ENCODE results near the gene EXD3.

EXD3 gene

DNA sequence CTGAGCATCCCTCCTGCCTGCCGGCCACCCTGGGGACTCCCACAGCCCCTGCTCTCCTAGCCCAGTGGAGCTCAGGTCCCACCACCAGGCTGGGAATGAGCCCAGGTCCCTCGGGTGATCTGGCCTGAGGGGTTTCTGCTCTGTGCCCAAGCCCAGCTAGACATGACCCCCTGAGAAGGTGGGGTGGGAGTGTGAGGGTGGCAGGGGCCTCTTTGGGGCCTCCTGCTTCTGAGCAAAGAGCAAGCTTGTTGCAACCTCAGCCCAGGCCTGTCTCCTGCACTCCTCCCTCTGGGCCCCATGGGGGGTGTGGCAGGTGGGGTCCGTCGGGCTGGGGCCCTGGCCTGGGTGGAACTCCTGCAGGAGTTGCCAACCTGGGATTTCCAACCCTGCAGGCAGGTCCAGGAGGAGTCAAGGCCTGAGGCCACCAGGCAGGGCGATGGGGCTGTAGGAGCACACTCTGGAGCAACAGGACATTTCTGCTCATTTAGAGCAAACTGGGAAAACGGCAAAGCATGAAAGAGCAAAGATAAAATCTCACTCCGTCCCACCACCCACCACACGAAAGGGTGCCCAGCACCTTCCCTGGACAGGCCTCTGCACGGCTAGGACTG lies 109.5 kb downstream of the EXD3 start:
- H3K36me3 ChIP-seq (ENCODE audit: insufficient read depth, low read length) = no peaks in the 10 kb centered on the region
- H3K9me3 ChIP-seq (replicated peaks; ENCODE audit: low read length) = no peaks in the 10 kb centered on the region
- H3K4me2 ChIP-seq (ENCODE audit: low read length) = no peak overlapping the region
- peaks cover 4% of the 10 kb centered on the region for H3K4me1 ChIP-seq (ENCODE audit: control insufficient read depth, insufficient read depth, low read length)
- no peaks in the 10 kb centered on the region for H3K27me3 ChIP-seq (ENCODE audit: control insufficient read depth, insufficient read depth, low read length)
- no peak overlapping the region for H3K4me3 ChIP-seq (ENCODE audit: low read length)
- no peak overlapping the region for H3K9ac ChIP-seq (ENCODE audit: low read depth, low read length)

GRCh38 chr9:137312852-137313325 lies 110.1 kb downstream of the EXD3 start:
- H3K27me3 ChIP-seq (ENCODE audit: control insufficient read depth, insufficient read depth, low read length) = no peaks in the 10 kb centered on the region
- H3K36me3 ChIP-seq (ENCODE audit: insufficient read depth, low read length) = no peaks in the 10 kb centered on the region
- H3K4me1 ChIP-seq (ENCODE audit: control insufficient read depth, insufficient read depth, low read length) = peaks cover 4% of the 10 kb centered on the region
- no peaks in the 10 kb centered on the region for H3K9me3 ChIP-seq (replicated peaks; ENCODE audit: low read length)
- no peak overlapping the region for H3K9ac ChIP-seq (ENCODE audit: low read depth, low read length)
- no peak overlapping the region for H3K4me2 ChIP-seq (ENCODE audit: low read length)
- H3K4me3 ChIP-seq (ENCODE audit: low read length) = no peak overlapping the region

DNA sequence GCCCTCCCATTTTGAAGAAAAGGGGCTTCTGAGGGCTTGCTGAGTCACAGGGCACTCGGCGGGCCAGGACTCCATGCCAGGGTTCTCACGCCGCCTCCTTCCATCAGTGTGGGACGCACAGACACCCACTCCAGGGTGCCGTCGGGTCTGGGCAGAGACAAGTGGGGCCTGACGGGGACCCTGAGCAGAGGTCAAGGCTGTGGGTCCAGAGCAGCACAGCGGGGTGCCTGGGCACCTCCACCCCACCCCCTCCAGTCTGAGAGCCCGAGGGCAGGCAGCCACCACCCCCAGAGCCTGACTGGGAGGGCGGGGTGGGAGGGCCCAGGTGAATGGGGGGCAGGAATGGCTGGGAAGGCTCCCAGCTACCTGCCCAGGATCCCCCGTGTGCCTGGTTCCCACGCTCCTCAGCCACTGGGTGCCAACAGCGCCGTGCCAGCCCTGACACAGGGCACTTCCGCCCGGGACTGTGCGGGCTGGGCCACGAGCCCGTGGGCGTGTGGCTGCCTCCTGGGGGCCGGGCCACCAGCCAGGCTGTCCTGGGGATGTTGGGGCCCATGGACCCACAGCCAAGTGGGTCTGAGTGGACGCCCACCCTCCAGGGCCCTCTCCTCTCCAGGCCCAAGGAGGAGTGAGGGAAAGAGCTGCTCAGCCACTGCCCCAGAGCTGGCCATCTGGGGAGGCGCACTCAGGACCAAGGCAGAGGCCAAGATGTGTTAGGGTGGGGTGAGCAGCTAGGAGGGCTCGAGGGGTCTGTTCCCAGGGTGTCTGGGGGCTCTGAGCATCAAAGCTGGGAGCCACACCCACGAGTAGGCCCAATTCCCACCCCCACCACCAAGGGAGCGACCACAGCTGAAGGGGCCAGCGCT lies 110.7 kb downstream of the EXD3 start:
- peaks cover under 1% of the 10 kb centered on the region for H3K27me3 ChIP-seq (ENCODE audit: control insufficient read depth, insufficient read depth, low read length)
- H3K4me2 ChIP-seq (ENCODE audit: low read length) = no peak overlapping the region
- no peak overlapping the region for H3K4me3 ChIP-seq (ENCODE audit: low read length)
- no peaks in the 10 kb centered on the region for H3K9me3 ChIP-seq (replicated peaks; ENCODE audit: low read length)
- H3K9ac ChIP-seq (ENCODE audit: low read depth, low read length) = no peak overlapping the region
- peaks cover 4% of the 10 kb centered on the region for H3K4me1 ChIP-seq (ENCODE audit: control insufficient read depth, insufficient read depth, low read length)
- no peaks in the 10 kb centered on the region for H3K36me3 ChIP-seq (ENCODE audit: insufficient read depth, low read length)

DNA sequence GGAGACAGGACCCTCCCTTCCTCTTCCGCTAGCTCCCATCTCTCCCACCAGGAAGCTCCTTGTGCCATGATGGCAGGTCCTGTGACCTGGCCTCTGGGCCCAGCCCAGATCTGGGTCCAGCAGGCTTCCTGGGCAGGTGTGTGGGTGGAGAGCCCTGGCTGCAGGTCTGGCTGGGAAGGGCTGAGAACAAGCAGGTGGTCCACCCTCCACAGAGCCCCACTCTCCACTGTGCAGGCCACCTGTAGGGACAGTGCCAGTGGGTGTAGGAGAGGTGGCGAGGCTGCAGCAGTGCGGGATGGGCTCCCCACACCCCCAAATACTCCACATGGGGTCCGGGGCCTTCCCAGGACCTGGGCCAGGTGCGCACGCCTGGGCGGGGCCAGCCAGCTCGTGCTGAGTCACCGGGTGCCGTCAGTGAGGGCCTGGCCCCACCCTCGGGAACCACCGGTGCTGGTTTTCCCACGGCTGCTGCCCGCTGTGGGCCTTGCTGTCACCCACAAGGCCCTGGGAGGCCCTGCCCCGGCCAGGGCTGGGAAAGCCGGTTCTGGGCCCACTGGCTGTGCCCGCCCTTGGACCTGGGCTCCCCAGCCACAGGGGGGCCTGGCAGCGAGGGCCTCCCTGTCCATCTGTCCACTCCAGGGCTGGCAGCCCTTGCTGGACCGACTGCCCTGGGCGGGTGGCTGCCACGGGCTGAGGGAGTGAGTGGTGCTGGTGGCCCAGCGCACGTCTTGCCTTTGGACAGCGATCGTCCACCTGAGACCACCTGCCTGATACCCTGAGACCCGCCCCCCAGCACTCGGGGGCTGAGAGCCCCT lies 111.6 kb downstream of the EXD3 start:
- Histone ChIP-seq H3K9ac (ENCODE audit: low read depth, low read length) (no peak overlapping the region), H3K9me3 (replicated peaks; ENCODE audit: low read length) (no peaks in the 10 kb centered on the region)

DNA sequence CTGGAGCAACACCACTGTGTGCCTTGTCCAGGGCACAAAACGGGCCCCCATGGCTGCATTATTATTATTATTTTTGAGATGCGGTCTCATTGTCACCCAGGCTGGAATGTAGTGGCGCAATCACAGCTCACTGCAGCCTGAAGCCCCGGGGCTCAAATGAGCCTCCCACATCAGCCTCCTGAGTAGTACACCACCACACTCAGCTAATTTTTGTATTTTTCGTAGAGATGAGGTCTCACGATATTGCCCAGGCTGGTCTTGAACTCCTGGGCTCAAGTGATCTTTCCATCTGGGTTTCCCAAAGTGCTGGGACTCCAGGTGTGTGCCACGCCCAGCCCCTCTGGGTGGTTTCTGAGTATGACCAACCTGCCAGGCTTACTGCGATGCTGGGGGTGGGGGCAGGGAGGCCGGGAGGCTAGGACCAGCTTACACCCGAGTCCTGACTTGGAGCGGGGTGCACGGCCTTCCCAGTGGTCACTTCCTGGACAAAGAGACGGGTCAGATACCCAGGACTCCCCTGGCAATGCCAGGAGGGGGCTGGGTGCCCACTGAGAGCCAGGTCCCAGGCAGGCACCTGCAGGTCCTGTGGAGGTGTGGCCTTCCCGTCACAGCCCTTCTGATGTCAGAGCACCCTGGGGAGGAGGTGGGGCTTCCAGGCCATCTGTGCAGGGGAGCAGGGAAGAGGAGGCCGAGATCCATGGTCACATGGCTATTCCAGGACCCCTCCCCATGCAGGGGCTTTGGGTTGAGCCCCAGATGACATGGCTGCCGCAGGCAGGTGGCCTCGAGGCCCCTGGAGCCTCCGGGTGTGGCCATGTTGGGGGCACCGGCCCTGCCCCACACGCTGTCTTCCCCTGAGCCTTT lies 112.5 kb downstream of the EXD3 start:
- Histone ChIP-seq H3K36me3 (ENCODE audit: insufficient read depth, low read length) (no peaks in the 10 kb centered on the region), H3K9ac (ENCODE audit: low read depth, low read length) (no peak overlapping the region), H3K27me3 (ENCODE audit: control insufficient read depth, insufficient read depth, low read length) (peaks cover 7% of the 10 kb centered on the region), H3K4me3 (ENCODE audit: low read length) (no peak overlapping the region), H3K4me2 (ENCODE audit: low read length) (no peak overlapping the region), H3K4me1 (ENCODE audit: control insufficient read depth, insufficient read depth, low read length) (peaks cover 10% of the 10 kb centered on the region), H3K9me3 (replicated peaks; ENCODE audit: low read length) (no peaks in the 10 kb centered on the region)

More for the DNA sequence above, 111.6 kb downstream of the EXD3 start:
- H3K27me3 ChIP-seq (ENCODE audit: control insufficient read depth, insufficient read depth, low read length) = peaks cover 7% of the 10 kb centered on the region
- H3K4me3 ChIP-seq (ENCODE audit: low read length) = no peak overlapping the region
- no peaks in the 10 kb centered on the region for H3K36me3 ChIP-seq (ENCODE audit: insufficient read depth, low read length)
- H3K4me1 ChIP-seq (ENCODE audit: control insufficient read depth, insufficient read depth, low read length) = peaks cover 3% of the 10 kb centered on the region
- H3K4me2 ChIP-seq (ENCODE audit: low read length) = no peak overlapping the region

DNA sequence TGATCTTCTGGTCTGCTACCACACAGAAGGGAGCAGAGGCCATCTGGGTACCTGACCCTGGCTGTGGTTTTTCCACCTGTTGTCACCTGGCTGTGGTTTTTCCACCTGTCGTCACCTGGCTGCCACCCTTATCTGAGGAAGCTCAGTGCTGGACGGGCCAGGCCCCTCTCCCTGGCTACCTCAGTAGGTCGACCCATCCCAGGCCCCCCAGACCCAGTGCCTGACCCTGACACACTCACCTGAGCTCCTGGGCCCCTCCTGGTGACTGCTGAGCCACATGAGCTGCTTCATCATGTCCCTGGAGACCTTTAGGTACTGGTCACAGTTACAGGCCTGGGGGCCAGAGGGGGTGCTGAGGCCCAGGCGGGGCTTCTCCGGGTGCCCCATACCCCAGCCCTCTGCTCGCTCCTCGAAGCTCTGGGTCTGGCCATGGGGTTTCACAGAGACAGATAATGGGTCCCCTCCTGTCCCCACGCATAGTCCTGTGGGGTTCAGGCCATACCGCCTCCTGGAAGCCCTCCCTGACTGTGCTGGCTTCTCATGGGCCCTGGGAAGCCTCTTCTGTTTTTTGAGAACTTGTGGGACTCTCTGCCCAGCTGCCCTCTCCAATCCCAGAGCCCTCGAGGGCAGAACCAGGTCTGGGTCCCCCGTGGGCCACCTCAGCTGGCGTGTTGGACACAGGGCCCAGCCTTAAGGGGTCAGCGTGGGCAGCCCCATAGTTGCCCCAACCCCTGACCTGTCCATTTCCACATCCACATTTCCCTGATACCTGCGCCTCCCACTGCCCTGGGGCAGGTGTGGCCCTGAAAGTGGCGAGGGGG lies 113.4 kb downstream of the EXD3 start:
- Histone ChIP-seq H3K9ac (ENCODE audit: low read depth, low read length) (no peak overlapping the region), H3K9me3 (replicated peaks; ENCODE audit: low read length) (no peaks in the 10 kb centered on the region), H3K27me3 (ENCODE audit: control insufficient read depth, insufficient read depth, low read length) (peaks cover 7% of the 10 kb centered on the region), H3K36me3 (ENCODE audit: insufficient read depth, low read length) (no peaks in the 10 kb centered on the region), H3K4me2 (ENCODE audit: low read length) (no peak overlapping the region), H3K4me1 (ENCODE audit: control insufficient read depth, insufficient read depth, low read length) (peaks cover 16% of the 10 kb centered on the region), H3K4me3 (ENCODE audit: low read length) (no peak overlapping the region)

DNA sequence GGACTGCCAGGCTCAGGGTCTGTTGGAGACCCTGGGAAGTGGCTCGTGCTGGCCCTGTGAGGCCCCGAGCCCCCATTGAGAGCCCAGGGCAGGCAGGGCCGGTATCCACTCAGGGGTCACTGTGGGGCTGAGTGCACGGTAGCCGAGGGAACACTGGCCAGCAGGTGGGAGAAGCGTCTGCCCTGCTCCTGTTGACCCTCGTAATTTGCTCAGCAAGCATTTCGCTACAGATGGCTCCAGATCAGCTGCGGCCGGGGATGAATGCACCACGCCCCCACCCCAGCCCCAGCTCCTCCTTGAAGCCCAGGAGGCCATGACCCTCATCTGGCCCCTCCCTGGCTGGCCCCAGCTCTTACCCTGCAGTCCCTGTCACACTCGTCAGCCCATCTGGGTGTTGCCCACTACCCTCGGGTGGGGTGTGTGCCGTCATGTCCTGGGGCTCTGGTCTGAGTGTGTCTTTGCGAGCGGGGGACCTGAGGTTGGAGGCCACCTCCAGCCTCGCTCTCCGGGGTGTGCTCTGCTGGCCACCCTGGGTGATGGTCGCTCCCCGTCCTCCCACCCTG lies 114.8 kb downstream of the EXD3 start:
- peaks cover 7% of the 10 kb centered on the region for H3K27me3 ChIP-seq (ENCODE audit: control insufficient read depth, insufficient read depth, low read length)
- no peak overlapping the region for H3K4me3 ChIP-seq (ENCODE audit: low read length)
- H3K4me1 ChIP-seq (ENCODE audit: control insufficient read depth, insufficient read depth, low read length) = peaks cover 18% of the 10 kb centered on the region
- no peak overlapping the region for H3K4me2 ChIP-seq (ENCODE audit: low read length)
- no peaks in the 10 kb centered on the region for H3K9me3 ChIP-seq (replicated peaks; ENCODE audit: low read length)
- H3K36me3 ChIP-seq (ENCODE audit: insufficient read depth, low read length) = no peaks in the 10 kb centered on the region
- H3K9ac ChIP-seq (ENCODE audit: low read depth, low read length) = no peak overlapping the region

DNA sequence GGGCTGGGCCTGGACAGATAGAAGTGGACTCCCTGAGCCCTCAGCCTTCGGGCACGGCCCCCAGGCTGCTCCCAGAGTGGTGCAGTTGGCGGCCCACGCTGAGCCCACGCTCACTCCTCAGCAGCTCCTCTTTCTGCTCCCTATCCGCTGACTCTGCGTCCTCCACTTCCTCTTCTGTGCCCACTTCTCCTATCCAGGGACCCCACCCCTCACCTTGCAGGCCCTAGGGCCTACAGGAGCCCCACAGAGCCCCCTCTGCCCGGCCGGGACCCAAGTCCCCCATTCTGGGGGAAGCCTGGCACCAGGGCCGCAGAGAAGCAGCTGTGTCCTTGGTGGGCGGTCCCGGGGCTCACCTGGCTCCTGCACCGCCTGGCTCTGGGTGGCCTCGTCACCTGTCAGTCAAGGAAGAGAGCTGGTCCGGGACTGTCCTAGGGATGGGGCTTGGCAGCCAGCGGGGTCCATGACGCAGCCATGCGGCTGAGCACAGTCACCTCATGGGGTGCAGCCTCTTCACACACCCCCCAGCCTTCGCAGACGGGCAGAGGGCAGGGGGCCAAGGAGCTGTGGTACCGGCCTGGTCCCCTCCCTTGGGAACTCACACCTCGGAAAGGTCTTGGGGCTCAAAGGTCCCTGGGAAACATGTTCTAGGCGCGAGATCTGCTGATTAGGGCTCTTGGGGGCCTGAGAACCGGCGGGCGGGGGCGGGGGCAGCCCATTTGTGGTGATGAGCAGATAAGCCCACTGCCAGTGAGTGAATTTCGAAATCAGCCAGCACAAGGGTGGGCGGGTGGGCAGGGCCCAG lies 115.5 kb downstream of the EXD3 start:
- peaks cover 18% of the 10 kb centered on the region for H3K4me1 ChIP-seq (ENCODE audit: control insufficient read depth, insufficient read depth, low read length)
- H3K4me2 ChIP-seq (ENCODE audit: low read length) = no peak overlapping the region
- no peaks in the 10 kb centered on the region for H3K36me3 ChIP-seq (ENCODE audit: insufficient read depth, low read length)
- H3K9me3 ChIP-seq (replicated peaks; ENCODE audit: low read length) = no peaks in the 10 kb centered on the region
- H3K9ac ChIP-seq (ENCODE audit: low read depth, low read length) = no peak overlapping the region
- no peak overlapping the region for H3K4me3 ChIP-seq (ENCODE audit: low read length)
- peaks cover 7% of the 10 kb centered on the region for H3K27me3 ChIP-seq (ENCODE audit: control insufficient read depth, insufficient read depth, low read length)

DNA sequence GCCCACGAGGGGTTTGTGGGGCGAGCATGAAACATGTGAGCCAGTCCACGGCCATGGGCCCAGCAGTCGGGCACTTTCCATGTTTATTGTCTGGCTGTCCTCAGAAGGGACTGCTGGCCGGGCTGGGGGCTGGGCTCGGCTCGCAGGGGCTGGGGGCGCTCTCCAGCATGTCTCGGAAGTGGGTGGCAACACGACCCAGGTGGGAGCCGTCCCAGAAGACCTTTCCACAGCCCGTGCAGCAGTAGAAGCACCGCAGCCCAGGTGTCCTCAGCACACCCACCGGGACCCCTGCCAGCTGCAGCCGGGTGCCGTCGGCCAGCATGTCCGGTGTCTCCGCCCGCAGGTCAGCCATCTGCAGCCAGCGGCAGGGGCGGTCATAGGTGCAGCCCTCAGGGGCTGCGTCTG lies 116.1 kb downstream of the EXD3 start:
- no peak overlapping the region for H3K4me3 ChIP-seq (ENCODE audit: low read length)
- H3K9ac ChIP-seq (ENCODE audit: low read depth, low read length) = no peak overlapping the region
- H3K36me3 ChIP-seq (ENCODE audit: insufficient read depth, low read length) = no peaks in the 10 kb centered on the region
- no peaks in the 10 kb centered on the region for H3K9me3 ChIP-seq (replicated peaks; ENCODE audit: low read length)
- H3K4me2 ChIP-seq (ENCODE audit: low read length) = no peak overlapping the region
- H3K4me1 ChIP-seq (ENCODE audit: control insufficient read depth, insufficient read depth, low read length) = peaks cover 18% of the 10 kb centered on the region
- H3K27me3 ChIP-seq (ENCODE audit: control insufficient read depth, insufficient read depth, low read length) = peaks cover 7% of the 10 kb centered on the region
